ENCODE data around the gene PTGR3.

PTGR3 gene

DNA sequence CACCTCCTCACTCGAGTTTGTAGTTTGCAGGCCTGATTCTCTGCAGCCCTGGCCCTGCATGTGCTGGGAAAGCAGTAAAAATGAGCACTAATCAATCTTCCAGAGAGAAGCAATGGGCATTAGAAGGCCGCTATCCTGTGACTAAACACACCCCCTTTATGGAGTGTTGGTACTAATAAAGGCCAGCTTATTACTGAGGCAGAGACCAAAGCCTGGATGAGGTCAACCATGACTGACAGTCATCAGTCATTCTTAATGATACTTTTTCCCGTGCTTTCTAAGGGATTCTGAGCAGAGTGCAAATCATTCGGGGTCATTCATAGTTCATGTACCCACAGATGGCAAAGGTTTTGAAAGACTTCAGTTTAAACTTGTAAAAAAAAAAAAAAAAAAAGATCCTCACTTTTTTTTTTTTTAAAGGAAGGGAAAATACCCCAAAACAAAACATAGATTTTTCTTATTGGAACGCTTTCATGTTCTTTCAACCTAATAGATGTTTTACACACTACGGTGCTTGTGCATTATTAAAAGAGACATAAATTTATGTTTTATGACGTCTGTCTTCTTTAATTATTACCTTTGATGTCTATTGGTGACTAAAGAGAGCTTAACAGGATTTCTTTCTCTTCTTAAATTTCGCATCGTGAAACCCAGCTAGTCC, 14.9 kb upstream of the PTGR3 start (continued):
- TF ChIP-seq ELK4 (IDR thresholded peaks at IDR 0.05; ENCODE audit: borderline replicate concordance, low read depth, low read length) (no peak), PRDM10 (tag by site-specific recombination; IDR thresholded peaks at IDR 0.05) (no peak), ZFP37 (tag by site-specific recombination; IDR thresholded peaks at IDR 0.05) (no peak), ZNF214 (tag by site-specific recombination; IDR thresholded peaks at IDR 0.05; ENCODE audit: borderline replicate concordance) (no peak), BCL11B (tag by site-specific recombination; IDR thresholded peaks at IDR 0.05; ENCODE audit: low read depth) (no peak), ZNF670 (tag by site-specific recombination; IDR thresholded peaks at IDR 0.05; ENCODE audit: low read depth) (no peak), ZNF174 (tag by site-specific recombination; IDR thresholded peaks at IDR 0.05) (no peak), ZNF302 (tag by site-specific recombination; IDR thresholded peaks at IDR 0.05; ENCODE audit: low read depth) (no peak), KLF9 (tag by site-specific recombination; IDR thresholded peaks at IDR 0.05; ENCODE audit: low read depth) (peak; percentile 54; the same call in 1 of the 2 replicates), ZSCAN23 (tag by site-specific recombination; IDR thresholded peaks at IDR 0.05) (no peak), BCL6B (tag by site-specific recombination; IDR thresholded peaks at IDR 0.05) (no peak), KLF16 (tag by site-specific recombination; IDR thresholded peaks at IDR 0.05) (no peak), ZNF157 (tag by site-specific recombination; IDR thresholded peaks at IDR 0.05) (no peak), ZSCAN30 (tag by site-specific recombination; IDR thresholded peaks at IDR 0.05) (peak; percentile 72), KLF10 (tag by site-specific recombination; IDR thresholded peaks at IDR 0.05) (peak; percentile 87), ZNF221 (tag by site-specific recombination; IDR thresholded peaks at IDR 0.05; ENCODE audit: borderline replicate concordance) (no peak), ZNF114 (tag by site-specific recombination; IDR thresholded peaks at IDR 0.05) (no peak), SP7 (tag by site-specific recombination; IDR thresholded peaks at IDR 0.05) (peak; percentile 95), ZXDB (tag by site-specific recombination; IDR thresholded peaks at IDR 0.05) (peak; percentile 67; the same call in 1 of the 2 replicates), GFI1B (tag by site-specific recombination; IDR thresholded peaks at IDR 0.05) (no peak), ZNF292 (tag by site-specific recombination; IDR thresholded peaks at IDR 0.05; ENCODE audit: borderline replicate concordance, low read depth) (no peak), ZEB2 (tag by site-specific recombination; IDR thresholded peaks at IDR 0.05) (0 out of 2 replicates have a peak, but pooled peaks have one; percentile 45), ZNF623 (tag by site-specific recombination; IDR thresholded peaks at IDR 0.05) (no peak), ZNF138 (tag by site-specific recombination; IDR thresholded peaks at IDR 0.05; ENCODE audit: borderline replicate concordance) (no peak), ZNF843 (tag by site-specific recombination; IDR thresholded peaks at IDR 0.05) (peak; percentile 87), SP2 (tag by site-specific recombination; IDR thresholded peaks at IDR 0.05) (peak; percentile 43), IKZF3 (tag by site-specific recombination; IDR thresholded peaks at IDR 0.05) (peak; percentile 70; the same call in 1 of the 2 replicates), ZNF19 (tag by site-specific recombination; IDR thresholded peaks at IDR 0.05; ENCODE audit: low read depth) (no peak)
- TF ChIP-seq, protein P1, sequence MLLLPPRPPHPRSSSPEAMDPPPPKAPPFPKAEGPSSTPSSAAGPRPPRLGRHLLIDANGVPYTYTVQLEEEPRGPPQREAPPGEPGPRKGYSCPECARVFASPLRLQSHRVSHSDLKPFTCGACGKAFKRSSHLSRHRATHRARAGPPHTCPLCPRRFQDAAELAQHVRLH (tag by site-specific recombination; IDR thresholded peaks at IDR 0.05) = 0 out of 2 replicates have a peak, but pooled peaks have one; percentile 32
- TF ChIP-seq, protein P2, sequence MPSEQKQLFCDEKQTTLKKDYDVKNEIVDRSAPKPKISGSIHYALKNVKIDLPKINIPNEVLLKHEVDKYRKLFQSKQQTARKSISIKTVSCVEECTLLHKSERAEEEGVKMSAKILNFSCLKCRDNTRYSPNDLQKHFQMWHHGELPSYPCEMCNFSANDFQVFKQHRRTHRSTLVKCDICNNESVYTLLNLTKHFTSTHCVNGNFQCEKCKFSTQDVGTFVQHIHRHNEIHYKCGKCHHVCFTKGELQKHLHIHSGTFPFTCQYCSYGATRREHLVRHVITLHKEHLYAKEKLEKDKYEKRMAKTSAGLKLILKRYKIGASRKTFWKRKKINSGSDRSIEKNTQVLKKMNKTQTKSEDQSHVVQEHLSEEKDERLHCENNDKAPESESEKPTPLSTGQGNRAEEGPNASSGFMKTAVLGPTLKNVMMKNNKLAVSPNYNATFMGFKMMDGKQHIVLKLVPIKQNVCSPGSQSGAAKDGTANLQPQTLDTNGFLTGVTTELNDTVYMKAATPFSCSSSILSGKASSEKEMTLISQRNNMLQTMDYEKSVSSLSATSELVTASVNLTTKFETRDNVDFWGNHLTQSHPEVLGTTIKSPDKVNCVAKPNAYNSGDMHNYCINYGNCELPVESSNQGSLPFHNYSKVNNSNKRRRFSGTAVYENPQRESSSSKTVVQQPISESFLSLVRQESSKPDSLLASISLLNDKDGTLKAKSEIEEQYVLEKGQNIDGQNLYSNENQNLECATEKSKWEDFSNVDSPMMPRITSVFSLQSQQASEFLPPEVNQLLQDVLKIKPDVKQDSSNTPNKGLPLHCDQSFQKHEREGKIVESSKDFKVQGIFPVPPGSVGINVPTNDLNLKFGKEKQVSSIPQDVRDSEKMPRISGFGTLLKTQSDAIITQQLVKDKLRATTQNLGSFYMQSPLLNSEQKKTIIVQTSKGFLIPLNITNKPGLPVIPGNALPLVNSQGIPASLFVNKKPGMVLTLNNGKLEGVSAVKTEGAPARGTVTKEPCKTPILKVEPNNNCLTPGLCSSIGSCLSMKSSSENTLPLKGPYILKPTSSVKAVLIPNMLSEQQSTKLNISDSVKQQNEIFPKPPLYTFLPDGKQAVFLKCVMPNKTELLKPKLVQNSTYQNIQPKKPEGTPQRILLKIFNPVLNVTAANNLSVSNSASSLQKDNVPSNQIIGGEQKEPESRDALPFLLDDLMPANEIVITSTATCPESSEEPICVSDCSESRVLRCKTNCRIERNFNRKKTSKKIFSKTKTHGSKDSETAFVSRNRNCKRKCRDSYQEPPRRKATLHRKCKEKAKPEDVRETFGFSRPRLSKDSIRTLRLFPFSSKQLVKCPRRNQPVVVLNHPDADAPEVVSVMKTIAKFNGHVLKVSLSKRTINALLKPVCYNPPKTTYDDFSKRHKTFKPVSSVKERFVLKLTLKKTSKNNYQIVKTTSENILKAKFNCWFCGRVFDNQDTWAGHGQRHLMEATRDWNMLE (tag by site-specific recombination; conservative IDR thresholded peaks at IDR 0.05; ENCODE audit: low read depth) = no peak
